WERI-Rb-1 (cell line): ENCODE results near the gene CPXM1.
A peak's percentile ranks its signal among the peaks of the same experiment; 100 is the strongest.

Source experiments
- DNase-seq: peaks from one replicate; pipeline ENCODE4 v3.0.0-alpha.2; 2020
- H3K27ac ChIP-seq: fragments of 250-450 bp; sonication (Bioruptor Pico); 2 replicates; pipeline ENCODE4 v1.5.1; 2020; ENCODE audit warnings: mild to moderate bottlenecking, moderate library complexity
- H3K27me3 ChIP-seq: fragments of 250-450 bp; sonication (Bioruptor Pico); 2 replicates; pipeline ENCODE4 v1.5.1; 2021; ENCODE audit warnings: mild to moderate bottlenecking, low read depth, moderate library complexity; ENCODE audit not compliant: insufficient read depth, severe bottlenecking
- H3K36me3 ChIP-seq: fragments of 250-450 bp; sonication (Bioruptor Pico); 2 replicates; pipeline ENCODE4 v1.5.1; 2020; ENCODE audit warnings: mild to moderate bottlenecking, moderate library complexity
- H3K4me3 ChIP-seq: 2 replicates; pipeline ENCODE4 v1.5.1; 2011; ENCODE audit warnings: low read depth, mild to moderate bottlenecking, control low read depth, low read length
- H3K9me3 ChIP-seq: fragments of 250-450 bp; sonication (Bioruptor Pico); 2 replicates; pipeline ENCODE4 v1.5.1; 2021; ENCODE audit warnings: mild to moderate bottlenecking, moderate library complexity; ENCODE audit not compliant: severe bottlenecking
- CTCF ChIP-seq: IDR thresholded peaks from 2 replicates; pipeline ENCODE4 v1.5.1; 2011; ENCODE audit warnings: low read depth, mild to moderate bottlenecking, control low read depth, inconsistent platforms, low read length

CPXM1 gene

GRCh38 chr20:2801286-2801728, 880 bp upstream of the CPXM1 start:
- peaks cover 25% of the 10 kb centered on the region for H3K36me3 ChIP-seq
- DNase-seq: no peak
- peak overlapping the region; percentile 67 for H3K27ac ChIP-seq
- no peak for TF ChIP-seq CTCF
- peak overlapping the region; percentile 59 for H3K4me3 ChIP-seq
- H3K27me3 ChIP-seq: no peaks in the 10 kb centered on the region
- no peaks in the 10 kb centered on the region for H3K9me3 ChIP-seq

GRCh38 chr20:2799688-2800520, 523 bp downstream of the CPXM1 start:
- Histone ChIP-seq H3K27ac (peak overlapping the region; percentile 67), H3K27me3 (no peaks in the 10 kb centered on the region), H3K9me3 (no peaks in the 10 kb centered on the region), H3K36me3 (peaks cover 35% of the 10 kb centered on the region), H3K4me3 (peak overlapping the region; percentile 59)
- peak; percentile 28 for DNase-seq
- TF ChIP-seq CTCF: no peak

- Histone ChIP-seq H3K4me3 (no peak overlapping the region; the same call in 1 of the 2 replicates), H3K9me3 (no peaks in the 10 kb centered on the region), H3K27ac (no peak overlapping the region), H3K27me3 (no peaks in the 10 kb centered on the region), H3K36me3 (peaks cover 35% of the 10 kb centered on the region)
- TF ChIP-seq CTCF: no peak
- no peak for DNase-seq
These were observed 1.2 kb downstream of the CPXM1 start for GRCh38 chr20:2799271-2799670.

DNA sequence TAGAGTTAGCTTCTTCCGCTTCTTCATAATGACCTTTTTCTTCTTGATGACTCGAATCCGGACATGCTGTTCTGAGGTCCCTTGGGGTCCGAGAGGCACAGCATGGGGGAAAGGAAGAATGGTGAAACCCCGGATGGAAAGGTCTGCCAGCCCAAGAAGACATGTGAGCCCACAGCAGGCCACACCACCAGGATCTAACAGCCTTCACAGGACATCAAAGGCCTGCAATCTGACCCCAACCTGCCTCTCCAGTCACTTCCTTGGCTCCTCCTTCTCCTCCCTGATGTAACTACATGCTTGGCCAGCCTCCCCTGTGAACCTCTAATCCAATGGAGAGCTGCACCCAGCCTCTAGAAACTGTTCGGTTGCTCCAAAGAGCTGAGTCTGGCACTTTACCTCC, 1.6 kb downstream of the CPXM1 start:
- Histone ChIP-seq H3K36me3 (peaks cover 35% of the 10 kb centered on the region), H3K9me3 (no peaks in the 10 kb centered on the region), H3K27me3 (no peaks in the 10 kb centered on the region), H3K27ac (no peak overlapping the region), H3K4me3 (no peak overlapping the region)
- DNase-seq: no peak
- no peak for TF ChIP-seq CTCF

- no peak overlapping the region for H3K4me3 ChIP-seq
- no peak for DNase-seq
- TF ChIP-seq CTCF: no peak
- peaks cover 35% of the 10 kb centered on the region for H3K36me3 ChIP-seq
- H3K27me3 ChIP-seq: no peaks in the 10 kb centered on the region
- no peaks in the 10 kb centered on the region for H3K9me3 ChIP-seq
- H3K27ac ChIP-seq: no peak overlapping the region
These were observed 2.2 kb downstream of the CPXM1 start for GRCh38 chr20:2798095-2798805.
